ENCODE data around the gene ICA1.
A peak's percentile ranks its signal among the peaks of the same experiment; 100 is the strongest.

Gene ICA1

DNA sequence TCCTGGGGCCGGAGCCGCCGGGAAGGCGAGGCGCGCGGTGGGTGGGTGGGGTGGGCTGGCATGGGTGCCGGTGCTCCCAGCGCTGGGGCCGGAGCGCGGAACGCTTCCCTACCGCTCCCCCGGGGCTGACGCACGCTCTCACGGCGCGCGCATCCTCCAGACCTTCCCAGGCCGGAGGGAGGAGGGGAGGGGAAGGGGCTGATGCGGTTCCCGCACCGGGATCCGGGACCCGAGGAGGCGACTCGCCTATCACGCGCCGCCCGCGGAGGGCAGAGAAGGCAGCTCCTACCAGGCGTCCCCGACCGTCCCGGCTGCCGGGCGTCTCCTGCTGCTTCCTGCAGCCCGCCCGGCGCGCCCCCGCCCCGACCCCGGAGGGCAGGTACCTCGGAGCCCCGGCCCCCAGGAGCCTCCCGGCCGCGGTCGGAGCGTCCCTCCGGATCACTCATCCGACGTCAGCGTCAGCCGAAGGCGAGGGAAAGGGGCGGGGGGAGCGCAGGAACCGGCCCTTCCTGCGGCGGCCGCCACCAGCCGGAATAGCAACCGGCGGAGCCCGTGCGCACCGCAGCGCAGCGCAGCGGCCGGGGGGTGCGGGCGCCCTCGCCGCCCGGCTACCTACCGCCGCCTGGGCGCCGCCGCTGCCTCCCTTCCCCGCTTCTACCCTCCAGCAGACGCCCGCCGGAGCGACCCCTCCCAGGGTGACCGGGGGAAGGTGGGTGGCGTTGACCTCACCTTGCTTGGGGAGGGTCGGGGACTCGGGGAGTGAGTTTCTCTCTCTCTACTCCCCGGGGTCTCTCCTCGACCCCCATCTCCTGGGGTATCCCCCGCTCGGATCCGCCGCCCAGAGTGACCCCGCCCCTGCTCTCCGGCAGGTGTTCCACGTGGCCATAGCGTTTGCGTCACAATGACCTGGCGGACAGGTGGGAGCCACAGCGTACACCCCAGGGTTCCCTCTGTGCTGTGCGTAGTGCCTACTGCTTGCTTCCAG lies at the start of gene ICA1:
Gene ICA1 (minus strand): TSS at position 457 of the 985 bp plus-strand sequence. CDS start 26,241 bp downstream, outside the sequence.
- H3K36me3 ChIP-seq (ENCODE audit: control insufficient read depth in 2 of 2, insufficient read depth in 1 of 2, low read length in 2 of 2), result no peaks in the 10 kb centered on the region
- H3K4me1 ChIP-seq (ENCODE audit: control insufficient read depth, insufficient read depth, low read length), result no peaks in the 10 kb centered on the region
- CTCF ChIA-PET, result interaction anchor here (1.2 to 1.5 kb wide), 3 partner anchors 10 to 35 kb away, joined by 3 to 5 read pairs (median 4); no protein-coding TSS in a partner anchor
- POLR2A ChIA-PET, result interaction anchor here (1.0 kb wide), 1 partner anchor 34 kb away, joined by 3 read pairs; no protein-coding TSS in a partner anchor
- H3K27ac ChIP-seq (ENCODE audit: extremely low read depth, low read depth, low read length), result peak within 1 kb of the TSS; percentile 55; the same call in 1 of the 2 replicates
- H3K4me3 ChIP-seq (ENCODE audit: low read depth, low read length), result peak within 1 kb of the TSS; percentile 64
- H3K9me3 ChIP-seq (ENCODE audit: control insufficient read depth, insufficient read depth, low read depth, low read length), result no peaks in the 10 kb centered on the region
- no peak for TF ChIP-seq ZNF423 (tag by site-specific recombination; IDR thresholded peaks at IDR 0.05)
- peak; percentile 83 for TF ChIP-seq ZNF341 (tag by site-specific recombination; IDR thresholded peaks at IDR 0.05; ENCODE audit: low read depth)
- peak; percentile 24; the same call in 1 of the 2 replicates for TF ChIP-seq GLIS2 (tag by site-specific recombination; IDR thresholded peaks at IDR 0.05)
- peak; percentile 63 for TF ChIP-seq SP2 (tag by site-specific recombination; IDR thresholded peaks at IDR 0.05)
- TF ChIP-seq, protein P1, sequence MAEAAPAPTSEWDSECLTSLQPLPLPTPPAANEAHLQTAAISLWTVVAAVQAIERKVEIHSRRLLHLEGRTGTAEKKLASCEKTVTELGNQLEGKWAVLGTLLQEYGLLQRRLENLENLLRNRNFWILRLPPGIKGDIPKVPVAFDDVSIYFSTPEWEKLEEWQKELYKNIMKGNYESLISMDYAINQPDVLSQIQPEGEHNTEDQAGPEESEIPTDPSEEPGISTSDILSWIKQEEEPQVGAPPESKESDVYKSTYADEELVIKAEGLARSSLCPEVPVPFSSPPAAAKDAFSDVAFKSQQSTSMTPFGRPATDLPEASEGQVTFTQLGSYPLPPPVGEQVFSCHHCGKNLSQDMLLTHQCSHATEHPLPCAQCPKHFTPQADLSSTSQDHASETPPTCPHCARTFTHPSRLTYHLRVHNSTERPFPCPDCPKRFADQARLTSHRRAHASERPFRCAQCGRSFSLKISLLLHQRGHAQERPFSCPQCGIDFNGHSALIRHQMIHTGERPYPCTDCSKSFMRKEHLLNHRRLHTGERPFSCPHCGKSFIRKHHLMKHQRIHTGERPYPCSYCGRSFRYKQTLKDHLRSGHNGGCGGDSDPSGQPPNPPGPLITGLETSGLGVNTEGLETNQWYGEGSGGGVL (tag by site-specific recombination; IDR thresholded peaks at IDR 0.05), result peak; percentile 45; the same call in 1 of the 2 replicates
- TF ChIP-seq ZNF555 (tag by site-specific recombination; conservative IDR thresholded peaks at IDR 0.05), result no peak
- TF ChIP-seq ZNF366 (tag by site-specific recombination; conservative IDR thresholded peaks at IDR 0.05), result peak; percentile 37; the same call in 1 of the 2 replicates
- TF ChIP-seq ZIC2 (tag by site-specific recombination; IDR thresholded peaks at IDR 0.05), result peak; percentile 60; the same call in 1 of the 2 replicates
- peak; percentile 71 for TF ChIP-seq ZBTB8A (tag by site-specific recombination; IDR thresholded peaks at IDR 0.05)
- TF ChIP-seq, protein P2, sequence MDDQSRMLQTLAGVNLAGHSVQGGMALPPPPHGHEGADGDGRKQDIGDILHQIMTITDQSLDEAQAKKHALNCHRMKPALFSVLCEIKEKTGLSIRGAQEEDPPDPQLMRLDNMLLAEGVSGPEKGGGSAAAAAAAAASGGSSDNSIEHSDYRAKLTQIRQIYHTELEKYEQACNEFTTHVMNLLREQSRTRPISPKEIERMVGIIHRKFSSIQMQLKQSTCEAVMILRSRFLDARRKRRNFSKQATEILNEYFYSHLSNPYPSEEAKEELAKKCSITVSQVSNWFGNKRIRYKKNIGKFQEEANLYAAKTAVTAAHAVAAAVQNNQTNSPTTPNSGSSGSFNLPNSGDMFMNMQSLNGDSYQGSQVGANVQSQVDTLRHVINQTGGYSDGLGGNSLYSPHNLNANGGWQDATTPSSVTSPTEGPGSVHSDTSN (CRISPR knock-in tag; IDR thresholded peaks at IDR 0.05), result 0 out of 2 replicates have a peak, but pooled peaks have one; percentile 44
- no peak for TF ChIP-seq HOXC10 (CRISPR knock-in tag; IDR thresholded peaks at IDR 0.05)
- no peak for TF ChIP-seq ZNF747 (tag by site-specific recombination; IDR thresholded peaks at IDR 0.05)
- peak; percentile 31 for TF ChIP-seq ZNF335 (tag by site-specific recombination; conservative IDR thresholded peaks at IDR 0.05)
- TF ChIP-seq, protein P3, sequence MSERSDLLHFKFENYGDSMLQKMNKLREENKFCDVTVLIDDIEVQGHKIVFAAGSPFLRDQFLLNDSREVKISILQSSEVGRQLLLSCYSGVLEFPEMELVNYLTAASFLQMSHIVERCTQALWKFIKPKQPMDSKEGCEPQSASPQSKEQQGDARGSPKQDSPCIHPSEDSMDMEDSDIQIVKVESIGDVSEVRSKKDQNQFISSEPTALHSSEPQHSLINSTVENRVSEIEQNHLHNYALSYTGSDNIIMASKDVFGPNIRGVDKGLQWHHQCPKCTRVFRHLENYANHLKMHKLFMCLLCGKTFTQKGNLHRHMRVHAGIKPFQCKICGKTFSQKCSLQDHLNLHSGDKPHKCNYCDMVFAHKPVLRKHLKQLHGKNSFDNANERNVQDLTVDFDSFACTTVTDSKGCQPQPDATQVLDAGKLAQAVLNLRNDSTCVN (tag by site-specific recombination; optimal IDR thresholded peaks at IDR 0.05), result peak; percentile 91
- TF ChIP-seq, protein P4, sequence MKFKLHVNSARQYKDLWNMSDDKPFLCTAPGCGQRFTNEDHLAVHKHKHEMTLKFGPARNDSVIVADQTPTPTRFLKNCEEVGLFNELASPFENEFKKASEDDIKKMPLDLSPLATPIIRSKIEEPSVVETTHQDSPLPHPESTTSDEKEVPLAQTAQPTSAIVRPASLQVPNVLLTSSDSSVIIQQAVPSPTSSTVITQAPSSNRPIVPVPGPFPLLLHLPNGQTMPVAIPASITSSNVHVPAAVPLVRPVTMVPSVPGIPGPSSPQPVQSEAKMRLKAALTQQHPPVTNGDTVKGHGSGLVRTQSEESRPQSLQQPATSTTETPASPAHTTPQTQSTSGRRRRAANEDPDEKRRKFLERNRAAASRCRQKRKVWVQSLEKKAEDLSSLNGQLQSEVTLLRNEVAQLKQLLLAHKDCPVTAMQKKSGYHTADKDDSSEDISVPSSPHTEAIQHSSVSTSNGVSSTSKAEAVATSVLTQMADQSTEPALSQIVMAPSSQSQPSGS (tag by site-specific recombination; IDR thresholded peaks at IDR 0.05; ENCODE audit: low read depth), result no peak
- TF ChIP-seq ZNF324 (tag by site-specific recombination; IDR thresholded peaks at IDR 0.05), result no peak
- TF ChIP-seq SP3 (tag by site-specific recombination; IDR thresholded peaks at IDR 0.05), result peak; percentile 31; the same call in 1 of the 2 replicates
- TF ChIP-seq, protein P5, sequence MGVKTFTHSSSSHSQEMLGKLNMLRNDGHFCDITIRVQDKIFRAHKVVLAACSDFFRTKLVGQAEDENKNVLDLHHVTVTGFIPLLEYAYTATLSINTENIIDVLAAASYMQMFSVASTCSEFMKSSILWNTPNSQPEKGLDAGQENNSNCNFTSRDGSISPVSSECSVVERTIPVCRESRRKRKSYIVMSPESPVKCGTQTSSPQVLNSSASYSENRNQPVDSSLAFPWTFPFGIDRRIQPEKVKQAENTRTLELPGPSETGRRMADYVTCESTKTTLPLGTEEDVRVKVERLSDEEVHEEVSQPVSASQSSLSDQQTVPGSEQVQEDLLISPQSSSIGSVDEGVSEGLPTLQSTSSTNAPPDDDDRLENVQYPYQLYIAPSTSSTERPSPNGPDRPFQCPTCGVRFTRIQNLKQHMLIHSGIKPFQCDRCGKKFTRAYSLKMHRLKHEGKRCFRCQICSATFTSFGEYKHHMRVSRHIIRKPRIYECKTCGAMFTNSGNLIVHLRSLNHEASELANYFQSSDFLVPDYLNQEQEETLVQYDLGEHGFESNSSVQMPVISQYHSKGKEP (tag by site-specific recombination; IDR thresholded peaks at IDR 0.05), result 0 out of 2 replicates have a peak, but pooled peaks have one; percentile 10
- TF ChIP-seq ZBTB20 (tag by site-specific recombination; IDR thresholded peaks at IDR 0.05), result peak; percentile 29; the same call in 1 of the 2 replicates
- 0 out of 2 replicates have a peak, but pooled peaks have one; percentile 10 for TF ChIP-seq KLF10 (tag by site-specific recombination; IDR thresholded peaks at IDR 0.05)
- TF ChIP-seq ZXDB (tag by site-specific recombination; IDR thresholded peaks at IDR 0.05), result peak; percentile 26; the same call in 1 of the 2 replicates
- TF ChIP-seq, protein P6, sequence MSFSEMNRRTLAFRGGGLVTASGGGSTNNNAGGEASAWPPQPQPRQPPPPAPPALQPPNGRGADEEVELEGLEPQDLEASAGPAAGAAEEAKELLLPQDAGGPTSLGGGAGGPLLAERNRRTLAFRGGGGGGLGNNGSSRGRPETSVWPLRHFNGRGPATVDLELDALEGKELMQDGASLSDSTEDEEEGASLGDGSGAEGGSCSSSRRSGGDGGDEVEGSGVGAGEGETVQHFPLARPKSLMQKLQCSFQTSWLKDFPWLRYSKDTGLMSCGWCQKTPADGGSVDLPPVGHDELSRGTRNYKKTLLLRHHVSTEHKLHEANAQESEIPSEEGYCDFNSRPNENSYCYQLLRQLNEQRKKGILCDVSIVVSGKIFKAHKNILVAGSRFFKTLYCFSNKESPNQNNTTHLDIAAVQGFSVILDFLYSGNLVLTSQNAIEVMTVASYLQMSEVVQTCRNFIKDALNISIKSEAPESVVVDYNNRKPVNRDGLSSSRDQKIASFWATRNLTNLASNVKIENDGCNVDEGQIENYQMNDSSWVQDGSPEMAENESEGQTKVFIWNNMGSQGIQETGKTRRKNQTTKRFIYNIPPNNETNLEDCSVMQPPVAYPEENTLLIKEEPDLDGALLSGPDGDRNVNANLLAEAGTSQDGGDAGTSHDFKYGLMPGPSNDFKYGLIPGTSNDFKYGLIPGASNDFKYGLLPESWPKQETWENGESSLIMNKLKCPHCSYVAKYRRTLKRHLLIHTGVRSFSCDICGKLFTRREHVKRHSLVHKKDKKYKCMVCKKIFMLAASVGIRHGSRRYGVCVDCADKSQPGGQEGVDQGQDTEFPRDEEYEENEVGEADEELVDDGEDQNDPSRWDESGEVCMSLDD (tag by site-specific recombination; IDR thresholded peaks at IDR 0.05), result 0 out of 2 replicates have a peak, but pooled peaks have one; percentile 24
- TF ChIP-seq, protein P7, sequence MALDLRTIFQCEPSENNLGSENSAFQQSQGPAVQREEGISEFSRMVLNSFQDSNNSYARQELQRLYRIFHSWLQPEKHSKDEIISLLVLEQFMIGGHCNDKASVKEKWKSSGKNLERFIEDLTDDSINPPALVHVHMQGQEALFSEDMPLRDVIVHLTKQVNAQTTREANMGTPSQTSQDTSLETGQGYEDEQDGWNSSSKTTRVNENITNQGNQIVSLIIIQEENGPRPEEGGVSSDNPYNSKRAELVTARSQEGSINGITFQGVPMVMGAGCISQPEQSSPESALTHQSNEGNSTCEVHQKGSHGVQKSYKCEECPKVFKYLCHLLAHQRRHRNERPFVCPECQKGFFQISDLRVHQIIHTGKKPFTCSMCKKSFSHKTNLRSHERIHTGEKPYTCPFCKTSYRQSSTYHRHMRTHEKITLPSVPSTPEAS (tag by site-specific recombination; IDR thresholded peaks at IDR 0.05), result no peak
- TF ChIP-seq IKZF3 (tag by site-specific recombination; IDR thresholded peaks at IDR 0.05), result peak; percentile 79

Data from HEK293 (cell line).